ENCODE data around the gene HMSD. TPM values are rescaled to one million over a fixed set of nuclear protein-coding genes. Genes with fewer than 3 reads are reported as not detected.

The HMSD gene
- polyA plus RNA-seq, 3 donors = not detected

- peak overlapping the region; percentile 72 to 91 (median 85) for H3K27ac Mint-ChIP-seq
- H3K27me3 Mint-ChIP-seq (ENCODE audit: low read depth in 3 of 3) = peaks cover 0 to 2% (median 0%) of the 10 kb centered on the region in 3 donors
- H3K9me3 ChIP-seq (replicated peaks in 1 of 2; ENCODE audit: control insufficient read depth in 1 of 2, insufficient read depth in 1 of 2, low read length in 2 of 2) = peaks cover 0 to 2% of the 10 kb centered on the region in 2 donors
- H3K79me2 ChIP-seq (ENCODE audit: insufficient read depth, low read length) = peaks cover 68% of the 10 kb centered on the region
- no peaks in the 10 kb centered on the region for H3K27me3 ChIP-seq (ENCODE audit: control insufficient read depth in 2 of 2, insufficient read depth in 2 of 2, low read length in 2 of 2)
- H3K27ac ChIP-seq (ENCODE audit: low read depth in 1 of 2, low read length in 2 of 2) = peak overlapping the region in 1 of 2 donors; percentile 80
- intact Hi-C loops (cut with micrococcal nuclease) = no loop called here
- TF ChIP-seq CTCF (IDR thresholded peaks at IDR 0.05) = no peak
- peaks cover 90% of the 10 kb centered on the region for H3K4me1 Mint-ChIP-seq
- H3K4me3 ChIP-seq (replicated peaks in 1 of 3; ENCODE audit: low read depth in 2 of 3, low read length in 3 of 3) = peak overlapping the region in 1 of 3 experiments; percentile 48
- no peak overlapping the region for H3K9ac ChIP-seq (ENCODE audit: insufficient read depth, low read length, poor library complexity, severe bottlenecking)
- H3K4me2 ChIP-seq (replicated peaks; ENCODE audit: extremely low read depth, low read length, poor library complexity, severe bottlenecking) = peak overlapping the region; percentile 38
- peak overlapping the region in 1 of 2 donors; percentile 73 for H3K4me3 Mint-ChIP-seq
- peaks cover 40 to 74% of the 10 kb centered on the region in 2 donors for H3K4me1 ChIP-seq (ENCODE audit: control insufficient read depth in 1 of 2, insufficient read depth in 2 of 2, low read length in 2 of 2)
- H2AFZ ChIP-seq (ENCODE audit: insufficient read depth, low read depth, low read length, poor library complexity, severe bottlenecking) = peak overlapping the region; percentile 55
- peak in 2 of 3 donors; percentile 50 to 88 for DNase-seq
- H3K9me3 Mint-ChIP-seq = peaks cover 0 to 6% (median 3%) of the 10 kb centered on the region in 7 donors
- H4K20me1 ChIP-seq (ENCODE audit: insufficient read depth, low read length) = no peaks in the 10 kb centered on the region
- peaks cover 4 to 12% of the 10 kb centered on the region in 2 donors for H3K36me3 Mint-ChIP-seq
- no CpG with 5 or more reads among the region's 1 CpG for WGBS (ENCODE audit: insufficient coverage)
- peaks cover 4 to 6% of the 10 kb centered on the region in 2 donors for H3K36me3 ChIP-seq (replicated peaks in 1 of 2; ENCODE audit: control insufficient read depth in 1 of 2, insufficient read depth in 2 of 2, low read length in 2 of 2)
Observed at GRCh38 chr18:63908858-63909257, 40.2 kb upstream of the HMSD start.

- peak in 1 of 3 donors; percentile 60 for DNase-seq
- peaks cover 0 to 6% (median 3%) of the 10 kb centered on the region in 7 donors for H3K9me3 Mint-ChIP-seq
- no peak overlapping the region for H3K4me2 ChIP-seq (replicated peaks; ENCODE audit: extremely low read depth, low read length, poor library complexity, severe bottlenecking)
Observed at GRCh38 chr18:63909870-63910269, 39.2 kb upstream of the HMSD start.

More at GRCh38 chr18:63909870-63910269, 39.2 kb upstream of the HMSD start:
- Histone ChIP-seq H3K9ac (ENCODE audit: insufficient read depth, low read length, poor library complexity, severe bottlenecking) (no peak overlapping the region), H3K27me3 (ENCODE audit: control insufficient read depth in 2 of 2, insufficient read depth in 2 of 2, low read length in 2 of 2) (no peaks in the 10 kb centered on the region), H3K79me2 (ENCODE audit: insufficient read depth, low read length) (peaks cover 78% of the 10 kb centered on the region), H3K36me3 (replicated peaks in 1 of 2; ENCODE audit: control insufficient read depth in 1 of 2, insufficient read depth in 2 of 2, low read length in 2 of 2) (no peaks in the 10 kb centered on the region), H3K4me3 (replicated peaks in 1 of 3; ENCODE audit: low read depth in 2 of 3, low read length in 3 of 3) (no peak overlapping the region), H4K20me1 (ENCODE audit: insufficient read depth, low read length) (no peaks in the 10 kb centered on the region), H2AFZ (ENCODE audit: insufficient read depth, low read depth, low read length, poor library complexity, severe bottlenecking) (no peak overlapping the region), H3K4me1 (ENCODE audit: control insufficient read depth in 1 of 2, insufficient read depth in 2 of 2, low read length in 2 of 2) (peaks cover 40 to 74% of the 10 kb centered on the region in 2 donors), H3K27ac (ENCODE audit: low read depth in 1 of 2, low read length in 2 of 2) (peak overlapping the region in 1 of 2 donors; percentile 80), H3K9me3 (replicated peaks in 1 of 2; ENCODE audit: control insufficient read depth in 1 of 2, insufficient read depth in 1 of 2, low read length in 2 of 2) (peaks cover 0 to 2% of the 10 kb centered on the region in 2 donors)
- intact Hi-C loops (cut with micrococcal nuclease) = no loop called here
- Mint-ChIP-seq H3K27ac (peak overlapping the region in 3 of 7 donors; percentile 18 to 68 (median 55)), H3K4me1 (peaks cover 90% of the 10 kb centered on the region), H3K27me3 (ENCODE audit: low read depth in 3 of 3) (no peaks in the 10 kb centered on the region), H3K36me3 (peaks cover 0 to 4% of the 10 kb centered on the region in 2 donors), H3K4me3 (peak overlapping the region in 1 of 2 donors; percentile 26)
- WGBS (ENCODE audit: insufficient coverage) = no CpG with 5 or more reads among the region's 2 CpGs
- TF ChIP-seq CTCF (IDR thresholded peaks at IDR 0.05) = no peak
